ENCODE measurements around the gene CALM1.

DNA sequence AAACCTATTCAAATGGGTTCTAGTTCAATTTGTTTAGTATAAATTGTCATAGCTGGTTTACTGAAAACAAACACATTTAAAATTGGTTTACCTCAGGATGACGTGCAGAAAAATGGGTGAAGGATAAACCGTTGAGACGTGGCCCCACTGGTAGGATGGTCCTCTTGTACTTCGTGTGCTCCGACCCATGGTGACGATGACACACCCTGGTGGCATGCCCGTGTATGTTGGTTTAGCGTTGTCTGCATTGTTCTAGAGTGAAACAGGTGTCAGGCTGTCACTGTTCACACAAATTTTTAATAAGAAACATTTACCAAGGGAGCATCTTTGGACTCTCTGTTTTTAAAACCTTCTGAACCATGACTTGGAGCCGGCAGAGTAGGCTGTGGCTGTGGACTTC, 8.3 kb downstream of the CALM1 start:
- TF ChIP-seq, protein P1, sequence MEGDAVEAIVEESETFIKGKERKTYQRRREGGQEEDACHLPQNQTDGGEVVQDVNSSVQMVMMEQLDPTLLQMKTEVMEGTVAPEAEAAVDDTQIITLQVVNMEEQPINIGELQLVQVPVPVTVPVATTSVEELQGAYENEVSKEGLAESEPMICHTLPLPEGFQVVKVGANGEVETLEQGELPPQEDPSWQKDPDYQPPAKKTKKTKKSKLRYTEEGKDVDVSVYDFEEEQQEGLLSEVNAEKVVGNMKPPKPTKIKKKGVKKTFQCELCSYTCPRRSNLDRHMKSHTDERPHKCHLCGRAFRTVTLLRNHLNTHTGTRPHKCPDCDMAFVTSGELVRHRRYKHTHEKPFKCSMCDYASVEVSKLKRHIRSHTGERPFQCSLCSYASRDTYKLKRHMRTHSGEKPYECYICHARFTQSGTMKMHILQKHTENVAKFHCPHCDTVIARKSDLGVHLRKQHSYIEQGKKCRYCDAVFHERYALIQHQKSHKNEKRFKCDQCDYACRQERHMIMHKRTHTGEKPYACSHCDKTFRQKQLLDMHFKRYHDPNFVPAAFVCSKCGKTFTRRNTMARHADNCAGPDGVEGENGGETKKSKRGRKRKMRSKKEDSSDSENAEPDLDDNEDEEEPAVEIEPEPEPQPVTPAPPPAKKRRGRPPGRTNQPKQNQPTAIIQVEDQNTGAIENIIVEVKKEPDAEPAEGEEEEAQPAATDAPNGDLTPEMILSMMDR (tag by site-specific recombination; IDR thresholded peaks at IDR 0.05), result no peak
- TF ChIP-seq ZNF623 (tag by site-specific recombination; IDR thresholded peaks at IDR 0.05), result no peak
- TF ChIP-seq ZBTB21 (tag by site-specific recombination; IDR thresholded peaks at IDR 0.05), result no peak

Measured in HEK293 (cell line).